ENCODE results near the gene IRGQ.

The IRGQ gene

GRCh38 chr19:43534816-43535761 is 60.8 kb downstream of the IRGQ start:
- DNase-seq, result peak; percentile 22 to 28
